ENCODE measurements around the gene ST6GAL1. TPM values are rescaled to one million over a fixed set of nuclear protein-coding genes. Genes with fewer than 3 reads are reported as not detected.

Gene ST6GAL1
- total and polyA plus RNA-seq, 2 experiments from 2014 or later = 17.6 to 65.1 TPM

DNA sequence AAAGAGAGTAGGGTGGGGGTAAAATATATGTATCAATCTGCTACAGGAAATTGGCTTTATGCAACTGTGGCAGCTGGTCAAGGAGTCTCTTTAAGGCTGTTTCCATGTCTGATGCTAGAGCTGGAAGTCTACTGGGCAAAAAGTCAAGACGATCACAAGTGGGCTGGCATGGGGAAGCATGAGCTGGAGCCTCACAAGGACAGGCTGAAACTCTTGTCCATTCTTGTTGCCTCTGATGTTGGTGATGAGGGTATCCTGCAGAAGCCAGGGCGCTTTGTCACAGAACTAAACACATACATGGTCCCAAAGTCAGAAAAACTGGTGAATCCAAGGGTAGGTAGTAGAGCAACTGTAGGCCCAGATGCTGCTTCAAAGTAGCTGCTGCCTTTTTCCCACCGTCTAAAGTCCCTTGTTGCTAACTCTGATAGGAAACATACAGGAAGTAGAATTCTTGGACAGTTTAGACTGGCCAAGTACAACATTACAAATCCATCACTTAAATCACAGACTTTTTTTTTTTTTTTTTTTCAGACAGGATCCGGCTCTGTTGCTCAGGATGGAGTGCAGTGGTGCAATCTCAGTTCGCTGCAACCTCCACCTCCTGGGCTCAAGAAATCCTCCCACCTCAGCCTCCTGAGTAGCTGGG lies 154.8 kb downstream of the ST6GAL1 start:
- H3K27me3 ChIP-seq (ENCODE audit: insufficient read depth) = no peaks in the 10 kb centered on the region
- H3K4me1 ChIP-seq (ENCODE audit: insufficient read depth) = peaks cover 19% of the 10 kb centered on the region
- ATAC-seq (no peak), DNase-seq (ENCODE audit: low spot score) (peak; percentile 21)
- no peak overlapping the region for H3K4me3 ChIP-seq
- peaks cover 29% of the 10 kb centered on the region for H3K9me3 Mint-ChIP-seq
- H3K27me3 Mint-ChIP-seq (ENCODE audit: insufficient read depth, low read depth, poor library complexity) = peaks cover 5% of the 10 kb centered on the region
- peak overlapping the region; percentile 3; the same call in 1 of the 2 replicates for H3K4me2 ChIP-seq
- no peaks in the 10 kb centered on the region for H3F3A ChIP-seq (replicated peaks; ENCODE audit: low read depth)
- H3K9me2 ChIP-seq (ENCODE audit: insufficient read depth) = no peaks in the 10 kb centered on the region
- H3K4me1 Mint-ChIP-seq = peaks cover 15% of the 10 kb centered on the region
- H3K27ac ChIP-seq (ENCODE audit: low read depth) = peak overlapping the region; percentile 18; the same call in 1 of the 2 replicates
- TF ChIP-seq, protein P1, sequence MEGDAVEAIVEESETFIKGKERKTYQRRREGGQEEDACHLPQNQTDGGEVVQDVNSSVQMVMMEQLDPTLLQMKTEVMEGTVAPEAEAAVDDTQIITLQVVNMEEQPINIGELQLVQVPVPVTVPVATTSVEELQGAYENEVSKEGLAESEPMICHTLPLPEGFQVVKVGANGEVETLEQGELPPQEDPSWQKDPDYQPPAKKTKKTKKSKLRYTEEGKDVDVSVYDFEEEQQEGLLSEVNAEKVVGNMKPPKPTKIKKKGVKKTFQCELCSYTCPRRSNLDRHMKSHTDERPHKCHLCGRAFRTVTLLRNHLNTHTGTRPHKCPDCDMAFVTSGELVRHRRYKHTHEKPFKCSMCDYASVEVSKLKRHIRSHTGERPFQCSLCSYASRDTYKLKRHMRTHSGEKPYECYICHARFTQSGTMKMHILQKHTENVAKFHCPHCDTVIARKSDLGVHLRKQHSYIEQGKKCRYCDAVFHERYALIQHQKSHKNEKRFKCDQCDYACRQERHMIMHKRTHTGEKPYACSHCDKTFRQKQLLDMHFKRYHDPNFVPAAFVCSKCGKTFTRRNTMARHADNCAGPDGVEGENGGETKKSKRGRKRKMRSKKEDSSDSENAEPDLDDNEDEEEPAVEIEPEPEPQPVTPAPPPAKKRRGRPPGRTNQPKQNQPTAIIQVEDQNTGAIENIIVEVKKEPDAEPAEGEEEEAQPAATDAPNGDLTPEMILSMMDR (conservative IDR thresholded peaks at IDR 0.05; ENCODE audit: low read depth in 2 of 2) = no peak
- TF ChIP-seq, protein P2, sequence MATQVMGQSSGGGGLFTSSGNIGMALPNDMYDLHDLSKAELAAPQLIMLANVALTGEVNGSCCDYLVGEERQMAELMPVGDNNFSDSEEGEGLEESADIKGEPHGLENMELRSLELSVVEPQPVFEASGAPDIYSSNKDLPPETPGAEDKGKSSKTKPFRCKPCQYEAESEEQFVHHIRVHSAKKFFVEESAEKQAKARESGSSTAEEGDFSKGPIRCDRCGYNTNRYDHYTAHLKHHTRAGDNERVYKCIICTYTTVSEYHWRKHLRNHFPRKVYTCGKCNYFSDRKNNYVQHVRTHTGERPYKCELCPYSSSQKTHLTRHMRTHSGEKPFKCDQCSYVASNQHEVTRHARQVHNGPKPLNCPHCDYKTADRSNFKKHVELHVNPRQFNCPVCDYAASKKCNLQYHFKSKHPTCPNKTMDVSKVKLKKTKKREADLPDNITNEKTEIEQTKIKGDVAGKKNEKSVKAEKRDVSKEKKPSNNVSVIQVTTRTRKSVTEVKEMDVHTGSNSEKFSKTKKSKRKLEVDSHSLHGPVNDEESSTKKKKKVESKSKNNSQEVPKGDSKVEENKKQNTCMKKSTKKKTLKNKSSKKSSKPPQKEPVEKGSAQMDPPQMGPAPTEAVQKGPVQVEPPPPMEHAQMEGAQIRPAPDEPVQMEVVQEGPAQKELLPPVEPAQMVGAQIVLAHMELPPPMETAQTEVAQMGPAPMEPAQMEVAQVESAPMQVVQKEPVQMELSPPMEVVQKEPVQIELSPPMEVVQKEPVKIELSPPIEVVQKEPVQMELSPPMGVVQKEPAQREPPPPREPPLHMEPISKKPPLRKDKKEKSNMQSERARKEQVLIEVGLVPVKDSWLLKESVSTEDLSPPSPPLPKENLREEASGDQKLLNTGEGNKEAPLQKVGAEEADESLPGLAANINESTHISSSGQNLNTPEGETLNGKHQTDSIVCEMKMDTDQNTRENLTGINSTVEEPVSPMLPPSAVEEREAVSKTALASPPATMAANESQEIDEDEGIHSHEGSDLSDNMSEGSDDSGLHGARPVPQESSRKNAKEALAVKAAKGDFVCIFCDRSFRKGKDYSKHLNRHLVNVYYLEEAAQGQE (IDR thresholded peaks at IDR 0.05; ENCODE audit: unreplicated experiment) = no peak
- TF ChIP-seq EZH2 (IDR thresholded peaks at IDR 0.05; ENCODE audit: low read depth, unreplicated experiment) (no peak), ZNF331 (CRISPR knock-in tag; IDR thresholded peaks at IDR 0.05; ENCODE audit: low read depth) (no peak), STAT1 (IDR thresholded peaks at IDR 0.05; ENCODE audit: unreplicated experiment) (no peak), CREB1 (CRISPR knock-in tag; IDR thresholded peaks at IDR 0.05; ENCODE audit: low read depth) (no peak), POLR2AphosphoS5 (IDR thresholded peaks at IDR 0.05; ENCODE audit: low read depth) (no peak), EZH2phosphoT487 (IDR thresholded peaks at IDR 0.05; ENCODE audit: unreplicated experiment) (no peak), ZNF114 (CRISPR knock-in tag; IDR thresholded peaks at IDR 0.05) (no peak), NANOG (IDR thresholded peaks at IDR 0.05; ENCODE audit: borderline replicate concordance) (no peak)
- TF ChIP-seq, protein P3, sequence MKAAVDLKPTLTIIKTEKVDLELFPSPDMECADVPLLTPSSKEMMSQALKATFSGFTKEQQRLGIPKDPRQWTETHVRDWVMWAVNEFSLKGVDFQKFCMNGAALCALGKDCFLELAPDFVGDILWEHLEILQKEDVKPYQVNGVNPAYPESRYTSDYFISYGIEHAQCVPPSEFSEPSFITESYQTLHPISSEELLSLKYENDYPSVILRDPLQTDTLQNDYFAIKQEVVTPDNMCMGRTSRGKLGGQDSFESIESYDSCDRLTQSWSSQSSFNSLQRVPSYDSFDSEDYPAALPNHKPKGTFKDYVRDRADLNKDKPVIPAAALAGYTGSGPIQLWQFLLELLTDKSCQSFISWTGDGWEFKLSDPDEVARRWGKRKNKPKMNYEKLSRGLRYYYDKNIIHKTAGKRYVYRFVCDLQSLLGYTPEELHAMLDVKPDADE (IDR thresholded peaks at IDR 0.05) = no peak
- TF ChIP-seq, protein P4, sequence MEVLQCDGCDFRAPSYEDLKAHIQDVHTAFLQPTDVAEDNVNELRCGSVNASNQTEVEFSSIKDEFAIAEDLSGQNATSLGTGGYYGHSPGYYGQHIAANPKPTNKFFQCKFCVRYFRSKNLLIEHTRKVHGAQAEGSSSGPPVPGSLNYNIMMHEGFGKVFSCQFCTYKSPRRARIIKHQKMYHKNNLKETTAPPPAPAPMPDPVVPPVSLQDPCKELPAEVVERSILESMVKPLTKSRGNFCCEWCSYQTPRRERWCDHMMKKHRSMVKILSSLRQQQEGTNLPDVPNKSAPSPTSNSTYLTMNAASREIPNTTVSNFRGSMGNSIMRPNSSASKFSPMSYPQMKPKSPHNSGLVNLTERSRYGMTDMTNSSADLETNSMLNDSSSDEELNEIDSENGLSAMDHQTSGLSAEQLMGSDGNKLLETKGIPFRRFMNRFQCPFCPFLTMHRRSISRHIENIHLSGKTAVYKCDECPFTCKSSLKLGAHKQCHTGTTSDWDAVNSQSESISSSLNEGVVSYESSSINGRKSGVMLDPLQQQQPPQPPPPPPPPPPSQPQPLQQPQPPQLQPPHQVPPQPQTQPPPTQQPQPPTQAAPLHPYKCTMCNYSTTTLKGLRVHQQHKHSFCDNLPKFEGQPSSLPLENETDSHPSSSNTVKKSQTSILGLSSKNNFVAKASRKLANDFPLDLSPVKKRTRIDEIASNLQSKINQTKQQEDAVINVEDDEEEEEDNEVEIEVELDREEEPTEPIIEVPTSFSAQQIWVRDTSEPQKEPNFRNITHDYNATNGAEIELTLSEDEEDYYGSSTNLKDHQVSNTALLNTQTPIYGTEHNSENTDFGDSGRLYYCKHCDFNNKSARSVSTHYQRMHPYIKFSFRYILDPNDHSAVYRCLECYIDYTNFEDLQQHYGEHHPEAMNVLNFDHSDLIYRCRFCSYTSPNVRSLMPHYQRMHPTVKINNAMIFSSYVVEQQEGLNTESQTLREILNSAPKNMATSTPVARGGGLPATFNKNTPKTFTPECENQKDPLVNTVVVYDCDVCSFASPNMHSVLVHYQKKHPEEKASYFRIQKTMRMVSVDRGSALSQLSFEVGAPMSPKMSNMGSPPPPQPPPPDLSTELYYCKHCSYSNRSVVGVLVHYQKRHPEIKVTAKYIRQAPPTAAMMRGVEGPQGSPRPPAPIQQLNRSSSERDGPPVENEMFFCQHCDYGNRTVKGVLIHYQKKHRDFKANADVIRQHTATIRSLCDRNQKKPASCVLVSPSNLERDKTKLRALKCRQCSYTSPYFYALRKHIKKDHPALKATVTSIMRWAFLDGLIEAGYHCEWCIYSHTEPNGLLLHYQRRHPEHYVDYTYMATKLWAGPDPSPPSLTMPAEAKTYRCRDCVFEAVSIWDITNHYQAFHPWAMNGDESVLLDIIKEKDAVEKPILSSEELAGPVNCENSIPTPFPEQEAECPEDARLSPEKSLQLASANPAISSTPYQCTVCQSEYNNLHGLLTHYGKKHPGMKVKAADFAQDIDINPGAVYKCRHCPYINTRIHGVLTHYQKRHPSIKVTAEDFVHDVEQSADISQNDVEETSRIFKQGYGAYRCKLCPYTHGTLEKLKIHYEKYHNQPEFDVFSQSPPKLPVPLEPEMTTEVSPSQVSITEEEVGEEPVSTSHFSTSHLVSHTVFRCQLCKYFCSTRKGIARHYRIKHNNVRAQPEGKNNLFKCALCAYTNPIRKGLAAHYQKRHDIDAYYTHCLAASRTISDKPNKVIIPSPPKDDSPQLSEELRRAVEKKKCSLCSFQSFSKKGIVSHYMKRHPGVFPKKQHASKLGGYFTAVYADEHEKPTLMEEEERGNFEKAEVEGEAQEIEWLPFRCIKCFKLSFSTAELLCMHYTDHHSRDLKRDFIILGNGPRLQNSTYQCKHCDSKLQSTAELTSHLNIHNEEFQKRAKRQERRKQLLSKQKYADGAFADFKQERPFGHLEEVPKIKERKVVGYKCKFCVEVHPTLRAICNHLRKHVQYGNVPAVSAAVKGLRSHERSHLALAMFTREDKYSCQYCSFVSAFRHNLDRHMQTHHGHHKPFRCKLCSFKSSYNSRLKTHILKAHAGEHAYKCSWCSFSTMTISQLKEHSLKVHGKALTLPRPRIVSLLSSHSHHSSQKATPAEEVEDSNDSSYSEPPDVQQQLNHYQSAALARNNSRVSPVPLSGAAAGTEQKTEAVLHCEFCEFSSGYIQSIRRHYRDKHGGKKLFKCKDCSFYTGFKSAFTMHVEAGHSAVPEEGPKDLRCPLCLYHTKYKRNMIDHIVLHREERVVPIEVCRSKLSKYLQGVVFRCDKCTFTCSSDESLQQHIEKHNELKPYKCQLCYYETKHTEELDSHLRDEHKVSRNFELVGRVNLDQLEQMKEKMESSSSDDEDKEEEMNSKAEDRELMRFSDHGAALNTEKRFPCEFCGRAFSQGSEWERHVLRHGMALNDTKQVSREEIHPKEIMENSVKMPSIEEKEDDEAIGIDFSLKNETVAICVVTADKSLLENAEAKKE (CRISPR knock-in tag; IDR thresholded peaks at IDR 0.05) = no peak
- H3K36me3 Mint-ChIP-seq (ENCODE audit: low read depth) = peaks cover 21% of the 10 kb centered on the region; the same call in 2 of the 3 replicates
- H3K36me3 ChIP-seq (ENCODE audit: insufficient read depth) = no peaks in the 10 kb centered on the region
- no peak overlapping the region for H2AFZ ChIP-seq
- no peak overlapping the region for H3K27ac Mint-ChIP-seq
- no peaks in the 10 kb centered on the region for H4K20me1 ChIP-seq (replicated peaks; ENCODE audit: insufficient read depth)
- no peak overlapping the region for H3K4me3 Mint-ChIP-seq
- H3K79me2 ChIP-seq (replicated peaks; ENCODE audit: insufficient read depth) = no peaks in the 10 kb centered on the region
